NCI-H446 treated with DMSO at 0.1 percent for 48 hours (cell line): Measurements from ENCODE around the gene CCDC18.
"Not testable (repeated sequence)": the region's sequence is repeated elsewhere in the genome, so short reads cannot be mapped to it uniquely, and the experiment has no call there.

Experiments used
- DNase-seq: peaks from one replicate; lab custom pipeline; 2025; lab: John Stamatoyannopoulos, UW

The CCDC18 gene

GRCh38 chr1:93180723-93181613 lies at the start of gene CCDC18:
TSS of gene CCDC18 (plus strand) at chr1:93180724. CDS start at chr1:93183362, 2,638 bp downstream.
- no peak for DNase-seq

GRCh38 chr1:93132638-93133037 lies 47.9 kb upstream of the CCDC18 start:
- DNase-seq = no peak

- DNase-seq = no peak
These were observed 44.1 kb upstream of the CCDC18 start for GRCh38 chr1:93136445-93136844.

- DNase-seq = no peak
These were observed 42.8 kb upstream of the CCDC18 start for GRCh38 chr1:93137604-93138292.

- DNase-seq = no peak
These were observed 40.4 kb upstream of the CCDC18 start for GRCh38 chr1:93140106-93140505.

GRCh38 chr1:93142161-93142560 lies 38.4 kb upstream of the CCDC18 start:
- DNase-seq = no peak

GRCh38 chr1:93143136-93143535 lies 37.4 kb upstream of the CCDC18 start:
- no peak for DNase-seq

- DNase-seq = no peak
These were observed 36.8 kb upstream of the CCDC18 start for GRCh38 chr1:93143769-93144168.

GRCh38 chr1:93148001-93148400 lies 32.5 kb upstream of the CCDC18 start:
- DNase-seq = no peak

- no peak for DNase-seq
These were observed 29.8 kb upstream of the CCDC18 start for GRCh38 chr1:93150729-93151128.

- DNase-seq = no peak
These were observed 29.1 kb upstream of the CCDC18 start for GRCh38 chr1:93151474-93151873.

- DNase-seq = no peak
These were observed 27.7 kb upstream of the CCDC18 start for GRCh38 chr1:93152835-93153234.

GRCh38 chr1:93154898-93155297 lies 25.6 kb upstream of the CCDC18 start:
- no peak for DNase-seq

- no peak for DNase-seq
These were observed 25.2 kb upstream of the CCDC18 start for GRCh38 chr1:93155335-93155734.

- DNase-seq = no peak
These were observed 21.2 kb upstream of the CCDC18 start for GRCh38 chr1:93159337-93159736.

GRCh38 chr1:93163314-93163713 lies 17.2 kb upstream of the CCDC18 start:
- DNase-seq = not testable (repeated sequence)

- no peak for DNase-seq
These were observed 15.7 kb upstream of the CCDC18 start for GRCh38 chr1:93164816-93165215.

- DNase-seq = not testable (repeated sequence)
These were observed 14.6 kb upstream of the CCDC18 start for GRCh38 chr1:93165895-93166294.

- no peak for DNase-seq
These were observed 13.5 kb upstream of the CCDC18 start for GRCh38 chr1:93167006-93167405.

GRCh38 chr1:93170141-93170678 lies 10.3 kb upstream of the CCDC18 start:
- not testable (repeated sequence) for DNase-seq

- DNase-seq = no peak
These were observed 8.9 kb upstream of the CCDC18 start for GRCh38 chr1:93171549-93172034.

GRCh38 chr1:93172778-93173177 lies 7.7 kb upstream of the CCDC18 start:
- DNase-seq = no peak

- DNase-seq = not testable (repeated sequence)
These were observed 5.9 kb upstream of the CCDC18 start for GRCh38 chr1:93174638-93175037.
